NCI-H460 (cell line): ENCODE measurements around the gene TEX26. TPM values are rescaled to one million over a fixed set of nuclear protein-coding genes. Genes with fewer than 3 reads are reported as not detected.

ENCODE experiments used
- DNase-seq: peaks from one replicate; pipeline ENCODE4 v3.0.0-alpha.2; 2016; ENCODE audit warnings: low read depth; ENCODE audit errors: extremely low read depth
- total RNA-seq: library from RNA; depleted of rRNA; stranded (reverse); fragments of >200 nt; shearing (Covaris generic); gene quantifications from 2 replicates; pipeline ENCODE4 v1.2.3, GENCODE V29; 2014; rRNA removed

The TEX26 gene
- total RNA-seq, 1 experiment from 2014 or later = not detected

DNA sequence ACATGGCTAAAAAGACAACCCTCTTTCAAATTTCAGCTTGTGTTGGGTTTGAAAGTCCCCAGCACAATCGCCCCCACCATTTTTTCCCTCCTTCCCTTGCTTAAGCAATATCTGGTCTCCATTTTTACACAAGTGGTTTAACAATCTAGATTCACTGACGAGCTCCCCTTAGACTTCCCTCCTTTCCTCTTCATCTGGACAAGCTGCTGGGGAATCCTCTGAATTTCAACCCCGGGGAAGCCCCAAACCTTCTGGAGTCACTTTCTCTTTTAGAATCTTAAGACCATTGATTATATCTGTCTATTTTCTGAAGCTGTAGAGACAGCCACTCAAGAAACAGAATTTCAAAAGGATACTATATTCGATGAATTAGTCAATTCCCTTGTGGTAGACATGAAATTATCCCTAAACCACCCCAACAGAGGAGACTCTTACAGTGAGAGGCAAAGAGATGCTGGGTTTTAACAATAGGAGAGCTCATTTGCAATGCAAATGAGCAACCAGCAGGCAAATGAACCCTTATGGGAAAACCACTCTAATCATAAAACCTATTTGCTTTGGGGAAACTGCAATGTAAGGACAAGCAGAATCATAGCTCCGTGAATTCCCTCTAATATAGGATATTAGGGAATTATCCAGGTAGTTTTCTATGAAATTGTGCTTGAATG is 78.9 kb downstream of the TEX26 start:
- DNase-seq = no peak

DNA sequence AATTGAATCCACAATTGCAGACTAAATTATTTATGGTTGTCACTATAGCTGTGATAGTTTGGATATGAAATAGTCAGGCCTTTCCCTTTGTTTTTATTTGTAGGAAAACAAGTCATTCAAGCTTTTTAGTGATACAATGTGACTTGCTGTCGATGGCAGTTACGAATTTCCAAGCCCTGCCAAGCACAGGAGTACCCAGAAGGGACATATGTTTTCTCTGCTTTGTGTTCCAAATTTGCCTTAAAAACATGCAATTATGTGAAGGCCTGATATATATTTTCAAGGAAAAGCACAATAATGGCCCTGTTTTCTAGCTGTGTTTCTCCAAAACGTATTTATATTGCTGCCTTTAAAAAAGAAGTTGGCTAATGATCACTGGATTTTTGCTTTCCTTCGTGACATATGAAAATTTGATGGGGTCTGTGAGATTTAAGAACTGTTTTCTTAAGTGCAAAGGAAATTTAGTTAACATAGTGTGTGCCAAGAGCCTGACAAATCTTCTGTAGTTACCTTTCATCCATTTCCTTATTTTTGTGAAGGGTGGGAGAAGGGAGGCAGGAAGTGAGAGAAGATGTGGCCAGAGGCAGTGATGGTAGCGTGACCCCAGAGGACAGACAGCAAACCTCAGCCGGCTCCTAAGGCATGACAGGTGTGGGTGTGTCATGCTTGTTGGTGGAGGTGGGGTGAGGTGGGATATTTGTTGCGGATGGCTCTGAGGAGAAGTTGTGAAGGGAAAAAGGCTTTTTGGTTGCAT is 79.6 kb downstream of the TEX26 start:
- DNase-seq = no peak

DNA sequence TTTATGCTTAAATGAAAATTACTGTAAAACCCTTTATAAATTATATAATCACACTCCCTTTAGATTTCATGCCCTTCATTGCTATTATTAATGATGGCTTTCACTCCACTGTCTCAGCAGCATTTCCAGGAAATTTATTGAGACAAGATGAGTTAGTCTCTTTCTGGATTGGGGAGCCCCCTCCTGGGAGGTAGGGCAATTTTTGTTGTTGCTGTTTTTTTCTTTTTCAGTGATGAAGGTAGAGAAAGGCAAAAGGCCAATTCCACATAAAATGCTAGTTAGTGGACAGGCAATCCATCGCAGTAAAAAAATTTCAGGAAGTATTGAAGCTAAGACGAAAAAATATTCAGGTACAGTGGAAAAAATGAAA is 80.2 kb downstream of the TEX26 start:
- no peak for DNase-seq

DNA sequence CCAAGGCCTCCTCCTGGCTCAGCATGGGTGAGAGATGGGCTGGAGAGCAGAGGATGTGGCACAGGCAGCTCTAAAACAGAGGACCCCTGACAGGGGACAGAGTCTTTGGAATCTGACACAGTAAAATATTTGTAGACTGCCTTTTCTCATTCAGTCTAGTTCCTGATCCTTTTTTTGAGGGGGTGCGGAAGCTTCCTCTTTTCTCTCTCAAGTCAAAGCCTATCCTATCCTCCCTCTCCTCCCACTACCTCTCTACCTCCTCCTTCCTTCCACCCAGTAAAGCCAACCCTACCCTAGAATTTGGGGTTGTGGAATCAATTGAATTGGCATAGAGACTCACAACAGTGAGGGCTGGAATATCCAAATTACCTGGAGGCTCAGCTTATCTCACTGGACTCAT is 82.0 kb downstream of the TEX26 start:
- no peak for DNase-seq

- DNase-seq = no peak
Measured at GRCh38 chr13:31015199-31015598, 82.7 kb downstream of the TEX26 start.

GRCh38 chr13:31016342-31017325 is 84.2 kb downstream of the TEX26 start:
- no peak for DNase-seq

- no peak for DNase-seq
Measured at GRCh38 chr13:31018511-31018910, 86.1 kb downstream of the TEX26 start.

DNA sequence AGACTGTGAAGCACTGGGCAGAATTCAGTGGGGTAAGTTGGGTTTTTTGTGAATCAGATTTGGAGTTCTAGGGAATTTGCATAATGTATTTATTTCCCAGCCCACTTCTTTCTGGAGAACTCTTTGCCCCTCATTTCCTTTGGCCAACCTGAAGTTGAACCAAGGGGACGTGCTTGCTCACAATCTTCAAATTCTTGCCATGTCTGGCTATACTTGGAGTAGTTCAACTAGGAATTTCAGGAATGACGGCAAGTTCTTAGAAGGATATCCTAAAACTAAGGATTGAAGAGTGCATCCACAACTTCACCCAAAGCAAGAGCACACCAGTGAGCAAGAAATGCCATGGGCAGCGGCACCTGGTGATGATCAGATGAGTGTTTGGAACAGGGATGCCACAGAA is 88.5 kb downstream of the TEX26 start:
- DNase-seq = no peak

DNA sequence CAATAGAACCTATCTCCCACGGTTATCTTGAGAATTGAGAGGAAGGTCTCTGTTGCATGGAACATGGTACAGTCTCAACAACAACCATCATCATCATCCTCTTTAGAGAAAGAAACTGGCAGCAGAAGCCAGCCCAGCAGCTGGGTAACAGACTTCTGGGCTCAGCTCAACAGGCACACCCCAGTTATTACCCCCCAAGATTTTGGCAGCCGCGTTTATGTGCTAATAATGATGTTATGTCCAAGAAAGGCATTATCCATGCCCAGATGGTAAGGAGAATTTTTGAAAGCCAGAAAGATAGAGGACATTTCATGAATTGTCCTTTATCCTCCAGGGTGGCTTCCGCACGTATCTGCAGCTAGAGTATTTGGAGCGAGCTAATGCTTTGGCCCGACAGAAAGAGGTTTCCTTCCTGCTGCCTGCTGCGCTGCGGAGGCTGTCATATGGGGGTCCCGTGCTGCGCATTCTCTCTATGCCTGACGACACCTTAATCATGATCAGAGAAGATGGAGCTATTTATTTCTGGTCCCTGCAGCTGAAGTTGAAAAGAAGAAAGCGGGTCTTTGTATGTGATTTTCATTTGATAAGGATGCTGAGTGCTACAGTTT is 89.9 kb downstream of the TEX26 start:
- DNase-seq = no peak

- DNase-seq = no peak
Measured at GRCh38 chr13:31022928-31023530, 90.6 kb downstream of the TEX26 start.

Other genes with a start within 250 kb of the TEX26 start
- gene ALOX5AP, start 197.1 kb upstream of the TEX26 start, total RNA-seq = not detected in 2 replicates
- not detected in 2 replicates for gene MEDAG, start 26.4 kb upstream of the TEX26 start, total RNA-seq
- 45.9 and 49.8 TPM in 2 replicates for gene HSPH1, start 229.2 kb downstream of the TEX26 start, total RNA-seq